Esophagus (tissue), 2 donors: ENCODE results near the gene BABAM1. TPM values are rescaled to one million over a fixed set of nuclear protein-coding genes. Genes with fewer than 3 reads are reported as not detected.

Source experiments
- H3K27ac ChIP-seq, 2 donors: one replicate each; pipeline ENCODE4 v1.5.1; 2013; ENCODE audit warnings: low read depth in 2 of 2, mild to moderate bottlenecking in 2 of 2, inconsistent platforms in 1 of 2, low read length in 1 of 2, moderate library complexity in 1 of 2
- H3K27me3 ChIP-seq, 2 donors: one replicate each; pipeline ENCODE4 v1.6.1; 2013; ENCODE audit warnings: low read length in 2 of 2, control low read depth in 1 of 2, mild to moderate bottlenecking in 1 of 2; ENCODE audit not compliant: insufficient read depth in 2 of 2, control insufficient read depth in 1 of 2
- H3K36me3 ChIP-seq, 2 donors: one replicate each; pipeline ENCODE4 v1.6.1; 2013; ENCODE audit warnings: low read length in 1 of 2; ENCODE audit not compliant: control insufficient read depth in 2 of 2, insufficient read depth in 2 of 2
- H3K4me1 ChIP-seq, 2 donors: one replicate each; pipeline ENCODE4 v1.6.1; 2013; ENCODE audit warnings: low read length in 1 of 2; ENCODE audit not compliant: control insufficient read depth in 2 of 2, insufficient read depth in 2 of 2
- H3K4me3 ChIP-seq, 2 donors: one replicate each; pipeline ENCODE4 v1.5.1; 2013; ENCODE audit warnings: low read length in 2 of 2, mild to moderate bottlenecking in 2 of 2, low read depth in 1 of 2, moderate library complexity in 1 of 2
- H3K9me3 ChIP-seq, 2 donors: one replicate each; pipeline ENCODE4 v1.6.1; 2013; ENCODE audit warnings: mild to moderate bottlenecking in 2 of 2, low read depth in 1 of 2, low read length in 1 of 2, moderate library complexity in 1 of 2; ENCODE audit not compliant: control insufficient read depth in 2 of 2, insufficient read depth in 1 of 2
- WGBS, 2 donors: extraction: QIAGEN DNeasy Blood & Tissue Kit; methylation state at CpG; one replicate each; pipeline ENCODE4 v1.1.7; 2013; 5-methylcytosine and 5-hydroxymethylcytosine counted together
- polyA plus RNA-seq, 2 donors: library from polyadenylated mRNA; stranded (reverse); fragments of 200-250 nt; gene quantifications; one replicate each; pipeline ENCODE4 v1.2.3, GENCODE V29; 2013
- donor health status: healthy with polysubstance abuse.
- donor health status: Bipolar disorder and iron deficiency.

Gene BABAM1
- polyA plus RNA-seq, 2 donors, result 39.1 to 52.7 TPM

DNA sequence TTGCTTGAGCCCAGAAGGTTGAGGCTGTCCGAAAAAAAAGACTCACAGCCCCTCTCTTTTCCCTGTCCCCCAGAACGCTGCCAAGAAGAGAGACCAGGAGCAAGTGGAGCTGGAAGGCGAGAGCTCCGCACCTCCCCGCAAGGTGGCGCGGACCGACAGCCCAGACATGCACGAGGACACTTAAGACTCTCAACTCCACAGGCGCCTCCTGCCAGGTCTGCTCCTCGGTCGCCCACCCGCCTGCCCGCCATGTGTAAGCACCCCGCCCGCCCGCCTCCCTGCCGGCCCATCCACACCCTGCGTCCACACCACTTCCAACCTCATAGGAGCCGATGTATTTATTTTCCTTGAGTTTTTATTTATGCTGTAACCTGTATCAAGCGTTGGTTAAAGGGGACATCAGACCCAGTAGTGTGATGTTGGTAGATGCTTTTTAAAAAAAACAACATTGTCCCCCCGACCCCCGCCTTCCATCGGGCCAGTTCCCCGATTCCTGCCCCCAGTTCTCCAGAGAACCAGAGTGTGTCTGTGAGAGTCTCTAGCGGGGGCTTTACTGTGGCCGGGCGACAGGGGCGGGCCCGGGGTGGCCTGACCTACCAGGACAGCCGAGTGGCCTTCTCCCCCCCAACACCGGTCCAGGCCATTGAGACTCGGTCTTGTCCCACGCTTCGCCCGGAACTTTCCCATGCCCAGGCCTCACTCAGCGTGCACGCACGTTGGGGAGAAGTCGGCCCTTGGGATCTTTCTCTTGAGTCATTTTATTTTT, 52.4 kb downstream of the BABAM1 start:
- Histone ChIP-seq H3K27me3 (no peaks in the 10 kb centered on the region), H3K4me1 (no peaks in the 10 kb centered on the region), H3K36me3 (peaks cover 10 to 36% of the 10 kb centered on the region in 2 donors), H3K9me3 (peaks cover 0 to 3% of the 10 kb centered on the region in 2 donors), H3K27ac (no peak overlapping the region), H3K4me3 (no peak overlapping the region)
- 90 to 93% methylated on average over 38 to 40 of the region's 40 CpGs for WGBS, 2 donors

DNA sequence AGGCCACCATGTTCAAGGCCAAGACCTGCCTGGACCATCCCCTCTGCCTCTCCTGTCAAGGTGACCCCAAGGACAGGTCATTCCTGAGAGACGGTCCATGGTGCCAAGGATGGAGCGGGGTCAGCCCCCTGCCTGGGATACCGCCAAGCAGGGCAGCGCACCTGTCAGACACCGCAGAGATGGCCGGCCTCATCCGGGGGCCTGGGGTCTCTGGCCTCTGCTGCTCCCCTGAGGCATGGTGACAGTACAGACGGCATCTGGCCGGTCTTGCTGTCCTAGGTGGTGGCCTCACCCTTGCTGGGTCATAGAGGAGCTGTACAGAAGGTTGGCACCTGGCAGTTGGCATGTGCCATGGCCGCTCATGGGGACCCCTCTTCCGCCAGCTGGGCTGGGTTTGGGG, 53.2 kb downstream of the BABAM1 start:
- H3K27me3 ChIP-seq, result no peaks in the 10 kb centered on the region
- no peak overlapping the region for H3K4me3 ChIP-seq
- 79 to 89% methylated on average over 11 of the region's 11 CpGs for WGBS, 2 donors
- peaks cover 0 to 3% of the 10 kb centered on the region in 2 donors for H3K9me3 ChIP-seq
- peaks cover 9 to 39% of the 10 kb centered on the region in 2 donors for H3K36me3 ChIP-seq
- H3K27ac ChIP-seq, result no peak overlapping the region
- H3K4me1 ChIP-seq, result no peaks in the 10 kb centered on the region

DNA sequence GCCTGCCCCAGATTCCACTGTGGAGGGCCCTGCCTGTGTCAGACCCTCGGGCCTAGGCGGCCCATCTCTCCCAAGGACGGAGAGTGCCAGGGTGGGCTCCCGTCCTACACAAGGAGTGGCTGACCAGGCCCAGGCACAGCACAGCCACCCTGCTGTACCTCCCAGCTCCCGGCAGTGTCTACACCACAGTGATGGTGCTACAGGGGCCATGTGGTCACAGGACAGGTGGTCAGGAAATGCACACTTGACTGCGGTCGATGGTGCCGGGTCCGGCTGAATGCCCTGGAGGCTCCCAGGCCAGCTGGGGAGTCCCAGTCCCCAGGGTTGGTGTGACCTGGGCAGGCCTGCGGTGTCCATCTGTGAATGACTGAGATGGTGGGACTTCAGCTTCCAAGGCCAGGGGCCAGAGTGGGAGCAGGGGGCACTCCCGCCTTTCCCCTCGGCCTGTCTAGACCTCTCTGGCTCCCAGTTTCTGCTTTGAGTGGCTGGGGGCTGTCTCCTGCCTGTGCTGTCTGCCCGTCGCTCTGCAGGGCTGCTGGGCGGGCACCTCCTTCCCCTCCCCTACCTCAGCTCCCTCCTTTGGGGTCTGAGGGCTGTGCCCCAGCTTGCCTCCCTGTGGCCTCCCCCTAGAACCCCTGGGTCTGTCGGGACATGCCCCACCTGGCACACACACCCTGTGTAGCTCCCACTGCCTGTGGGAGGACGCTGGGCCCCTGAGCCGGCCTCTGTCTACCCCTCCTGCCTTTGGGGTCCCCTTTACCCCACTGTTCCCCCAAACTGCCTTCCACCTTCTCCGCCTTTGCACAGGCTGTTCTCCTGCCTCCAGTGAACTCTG, 54.6 kb downstream of the BABAM1 start:
- no peaks in the 10 kb centered on the region for H3K9me3 ChIP-seq
- no peak overlapping the region for H3K4me3 ChIP-seq
- no peaks in the 10 kb centered on the region for H3K27me3 ChIP-seq
- WGBS, 2 donors, result 82 to 85% methylated on average over 19 of the region's 19 CpGs
- peaks cover 5 to 31% of the 10 kb centered on the region in 2 donors for H3K36me3 ChIP-seq
- H3K27ac ChIP-seq, result no peak overlapping the region
- H3K4me1 ChIP-seq, result no peaks in the 10 kb centered on the region

DNA sequence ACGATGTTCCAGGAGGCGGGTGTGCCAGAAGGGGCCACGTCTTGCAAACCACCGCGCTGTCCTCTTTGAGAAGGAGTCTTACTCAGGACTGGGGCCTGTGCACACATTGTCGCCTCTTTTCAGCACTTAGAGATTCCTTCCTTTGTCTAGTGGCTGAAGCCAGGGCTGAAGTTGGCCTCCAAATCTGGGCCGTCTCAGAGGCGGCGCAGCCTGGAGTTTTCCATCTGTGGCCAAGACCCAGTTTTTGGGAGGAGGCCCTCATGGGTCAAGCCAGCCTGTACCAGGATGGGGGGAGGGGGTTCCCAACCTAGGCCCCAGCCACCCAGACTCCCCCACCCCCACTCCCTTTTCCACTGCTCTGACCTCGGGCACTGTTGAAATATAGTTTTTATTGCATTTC, 55.6 kb downstream of the BABAM1 start:
- H3K27ac ChIP-seq, result no peak overlapping the region
- peaks cover 5 to 31% of the 10 kb centered on the region in 2 donors for H3K36me3 ChIP-seq
- H3K27me3 ChIP-seq, result no peaks in the 10 kb centered on the region
- no peaks in the 10 kb centered on the region for H3K4me1 ChIP-seq
- WGBS, 2 donors, result 70 to 78% methylated on average over 10 of the region's 10 CpGs
- no peaks in the 10 kb centered on the region for H3K9me3 ChIP-seq
- no peak overlapping the region for H3K4me3 ChIP-seq

DNA sequence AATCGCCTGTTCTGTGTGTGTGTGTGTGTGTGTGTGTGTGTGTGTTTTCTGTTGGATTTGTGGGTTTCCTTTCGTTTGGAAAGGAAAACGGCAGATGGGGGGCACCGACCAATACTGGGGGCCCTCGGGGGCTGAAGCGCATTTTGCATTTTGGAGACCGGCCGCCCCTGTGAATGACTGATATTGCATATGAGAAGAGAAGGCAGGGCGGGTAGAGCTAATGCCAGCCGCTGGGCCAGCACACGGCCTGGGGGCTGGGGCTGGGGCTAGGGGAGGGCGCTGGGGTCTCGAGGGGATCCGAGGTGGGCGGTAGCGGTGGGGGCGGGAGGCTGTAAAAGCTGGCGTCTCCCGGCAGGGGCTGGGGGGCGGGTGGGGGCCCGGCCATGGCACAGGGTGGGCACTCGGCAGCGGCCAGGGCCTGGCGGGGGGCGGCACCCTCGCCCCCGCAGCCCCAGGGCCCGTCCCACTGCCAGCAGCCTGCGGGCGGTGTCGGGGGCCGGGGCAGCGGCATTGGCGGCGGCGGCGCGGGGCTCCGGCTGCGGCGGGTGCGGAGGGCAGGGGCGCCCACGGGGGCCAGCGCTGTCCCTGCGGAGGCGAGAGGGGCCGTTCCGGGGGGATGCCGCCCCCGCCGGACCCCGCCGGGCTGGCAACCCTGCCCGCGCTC, 56.2 kb downstream of the BABAM1 start:
- Histone ChIP-seq H3K4me1 (no peaks in the 10 kb centered on the region), H3K27me3 (no peaks in the 10 kb centered on the region), H3K9me3 (no peaks in the 10 kb centered on the region), H3K36me3 (peaks cover 5 to 31% of the 10 kb centered on the region in 2 donors), H3K4me3 (no peak overlapping the region), H3K27ac (no peak overlapping the region)
- WGBS, 2 donors, result 42 to 44% methylated on average over 44 to 56 of the region's 56 CpGs

DNA sequence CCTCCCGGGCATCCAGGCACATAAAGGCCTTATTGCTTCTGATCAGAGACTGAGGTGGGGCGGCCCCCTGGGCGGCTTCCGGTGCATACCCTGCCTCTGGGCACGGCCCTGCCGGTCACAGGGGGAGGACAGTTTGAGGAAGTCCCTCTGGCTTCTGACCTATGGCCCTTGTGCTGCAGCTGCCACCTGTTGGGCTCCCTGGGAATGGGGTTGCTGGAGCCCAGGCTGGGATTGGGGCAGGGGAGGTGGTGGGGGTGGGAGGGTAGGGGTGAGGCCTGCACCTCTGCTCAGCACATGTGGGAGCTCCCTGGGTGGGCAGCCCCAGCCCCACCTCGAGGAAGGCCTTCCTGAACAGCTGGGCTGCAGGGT, 56.7 kb downstream of the BABAM1 start:
- Histone ChIP-seq H3K36me3 (peaks cover 5 to 30% of the 10 kb centered on the region in 2 donors), H3K4me3 (no peak overlapping the region), H3K27ac (no peak overlapping the region), H3K4me1 (peaks cover 2 to 4% of the 10 kb centered on the region in 2 donors), H3K27me3 (no peaks in the 10 kb centered on the region), H3K9me3 (no peaks in the 10 kb centered on the region)
- 30 to 33% methylated on average over 5 to 7 of the region's 7 CpGs for WGBS, 2 donors

DNA sequence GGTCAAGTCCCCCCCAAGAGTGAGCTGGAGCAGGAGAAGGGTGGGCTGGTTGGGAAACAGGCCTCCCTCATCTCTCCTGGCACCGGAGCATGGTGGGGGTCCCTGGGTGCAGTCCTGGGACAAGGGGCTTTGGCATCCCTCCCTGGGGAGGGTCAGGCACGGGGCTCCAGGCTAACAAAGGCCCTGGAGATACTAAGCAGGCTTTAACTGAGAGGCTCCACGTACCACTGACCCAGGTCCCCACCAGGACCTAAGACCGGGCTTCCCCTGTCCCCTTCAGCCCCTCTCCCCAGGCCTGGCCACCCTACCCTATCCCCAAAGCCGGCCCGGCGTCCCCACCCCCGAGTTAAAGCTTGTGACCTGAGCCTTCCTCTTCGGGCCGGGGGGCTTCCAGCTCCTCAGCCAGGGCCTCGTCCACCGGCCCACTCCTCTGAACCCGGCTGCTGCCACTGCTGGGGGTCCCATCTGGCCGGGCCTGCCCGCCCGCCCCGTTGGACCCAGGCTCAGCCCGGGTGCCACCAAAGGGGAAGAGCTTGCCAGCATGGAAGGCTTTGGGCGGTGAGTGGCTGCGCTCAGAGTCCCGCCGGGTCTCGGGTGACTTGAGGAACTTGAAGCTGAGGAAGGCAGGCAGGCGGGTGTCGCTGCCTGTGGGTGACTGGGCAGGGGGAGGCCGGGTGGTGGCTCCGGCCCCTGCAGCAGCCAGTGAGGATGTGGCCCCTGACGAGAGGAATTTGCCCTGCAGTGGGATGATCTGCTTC, 57.3 kb downstream of the BABAM1 start:
- Histone ChIP-seq H3K4me1 (peaks cover 5 to 7% of the 10 kb centered on the region in 2 donors), H3K4me3 (no peak overlapping the region), H3K9me3 (no peaks in the 10 kb centered on the region), H3K27me3 (no peaks in the 10 kb centered on the region), H3K36me3 (peaks cover 5 to 27% of the 10 kb centered on the region in 2 donors), H3K27ac (no peak overlapping the region)
- WGBS, 2 donors, result 90 to 91% methylated on average over 28 of the region's 28 CpGs

DNA sequence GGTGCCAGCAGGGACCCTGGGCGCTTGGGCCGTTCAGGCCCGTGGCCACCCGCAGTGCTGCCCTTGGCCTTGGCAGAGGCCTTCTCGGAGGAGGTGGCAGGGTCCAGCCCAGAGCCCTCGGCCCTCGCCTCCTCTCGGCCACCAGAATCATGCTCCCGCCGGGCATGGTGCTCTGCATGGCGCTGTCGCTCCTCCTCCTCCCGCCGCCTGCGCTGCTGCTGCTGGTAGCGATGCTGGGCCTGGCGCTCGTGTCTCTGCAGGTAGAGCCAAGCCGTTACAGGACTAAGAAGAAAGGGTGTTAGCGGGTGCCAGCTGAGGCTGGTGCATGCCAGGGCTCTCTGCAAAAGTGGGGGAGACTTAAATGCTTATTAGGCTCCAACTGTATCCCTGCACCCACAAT, 57.9 kb downstream of the BABAM1 start:
- WGBS, 2 donors, result 93 to 94% methylated on average over 13 to 20 of the region's 20 CpGs
- peaks cover 4 to 25% of the 10 kb centered on the region in 2 donors for H3K36me3 ChIP-seq
- peaks cover 5 to 10% of the 10 kb centered on the region in 2 donors for H3K4me1 ChIP-seq
- peaks cover 0 to 4% of the 10 kb centered on the region in 2 donors for H3K27me3 ChIP-seq
- no peak overlapping the region for H3K27ac ChIP-seq
- H3K4me3 ChIP-seq, result no peak overlapping the region
- H3K9me3 ChIP-seq, result peaks cover 0 to 2% of the 10 kb centered on the region in 2 donors
